ENCODE data around the gene OGDH.

The OGDH gene

GRCh38 chr7:44652535-44652934 lies 46.1 kb downstream of the OGDH start:
- Mint-ChIP-seq H3K4me1 (ENCODE audit: low read depth) (no peaks in the 10 kb centered on the region), H3K27me3 (no peaks in the 10 kb centered on the region), H3K9me3 (ENCODE audit: low read depth) (no peaks in the 10 kb centered on the region), H3K36me3 (peaks cover 24% of the 10 kb centered on the region), H3K27ac (no peak overlapping the region), H3K4me3 (no peak overlapping the region)

DNA sequence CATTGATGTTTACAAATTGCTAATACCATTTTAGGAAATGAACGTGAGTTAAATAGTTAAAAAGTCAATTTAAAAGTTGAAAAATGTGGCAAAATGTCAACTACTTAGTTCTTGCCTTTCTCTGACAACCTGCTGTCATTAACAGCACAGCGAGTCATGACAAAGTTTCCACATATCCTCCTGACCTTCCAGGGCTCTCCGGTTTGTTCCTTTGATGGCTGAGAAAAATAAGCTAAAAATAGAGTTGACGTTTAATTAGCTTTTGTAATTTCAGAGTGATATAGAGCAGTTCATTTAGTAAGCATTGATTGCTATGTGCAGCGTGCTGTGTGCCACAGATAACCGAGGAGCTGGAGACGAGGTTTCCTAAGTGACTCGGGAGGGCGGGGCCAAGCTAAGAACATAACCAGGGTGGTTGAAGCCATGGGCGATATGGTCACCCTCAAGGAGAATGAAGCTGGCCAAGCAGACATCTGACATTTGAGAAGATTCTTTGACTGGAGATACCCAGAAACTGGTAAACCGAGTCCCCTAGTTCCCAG lies 47.9 kb downstream of the OGDH start:
- Mint-ChIP-seq H3K27me3 (no peaks in the 10 kb centered on the region), H3K9me3 (ENCODE audit: low read depth) (no peaks in the 10 kb centered on the region), H3K36me3 (peaks cover 31% of the 10 kb centered on the region), H3K4me3 (no peak overlapping the region), H3K27ac (no peak overlapping the region), H3K4me1 (ENCODE audit: low read depth) (no peaks in the 10 kb centered on the region)

- H3K9me3 Mint-ChIP-seq (ENCODE audit: low read depth) = no peaks in the 10 kb centered on the region
- H3K4me1 Mint-ChIP-seq (ENCODE audit: low read depth) = no peaks in the 10 kb centered on the region
- no peaks in the 10 kb centered on the region for H3K27me3 Mint-ChIP-seq
- H3K4me3 Mint-ChIP-seq = no peak overlapping the region
- H3K36me3 Mint-ChIP-seq = peaks cover 34% of the 10 kb centered on the region
- H3K27ac Mint-ChIP-seq = no peak overlapping the region
Measured at GRCh38 chr7:44655341-44655740, 48.9 kb downstream of the OGDH start.

DNA sequence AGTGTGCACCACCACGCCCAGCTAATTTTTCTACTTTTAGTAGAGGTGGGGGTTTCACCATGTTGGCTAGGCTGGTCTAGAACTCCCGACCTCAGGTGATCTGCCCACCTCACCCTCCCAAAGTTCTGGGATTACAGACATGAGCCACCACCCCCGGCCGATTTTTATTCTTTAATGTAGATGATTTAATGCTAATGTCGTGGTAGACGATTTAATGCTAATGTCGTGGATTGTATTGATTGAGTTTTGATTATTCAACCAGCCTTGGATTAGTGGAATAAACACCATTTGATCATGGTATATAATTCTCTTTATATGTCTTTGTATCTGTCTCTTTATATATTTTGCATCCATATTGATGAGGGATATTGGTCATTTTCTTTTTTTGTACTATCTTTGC lies 52.6 kb downstream of the OGDH start:
- H3K4me3 Mint-ChIP-seq = no peak overlapping the region
- peaks cover 5% of the 10 kb centered on the region for H3K9me3 Mint-ChIP-seq (ENCODE audit: low read depth)
- H3K36me3 Mint-ChIP-seq = peaks cover 46% of the 10 kb centered on the region
- no peaks in the 10 kb centered on the region for H3K27me3 Mint-ChIP-seq
- no peaks in the 10 kb centered on the region for H3K4me1 Mint-ChIP-seq (ENCODE audit: low read depth)
- H3K27ac Mint-ChIP-seq = no peak overlapping the region

GRCh38 chr7:44661233-44661632 lies 54.8 kb downstream of the OGDH start:
- Mint-ChIP-seq H3K9me3 (ENCODE audit: low read depth) (peaks cover 5% of the 10 kb centered on the region), H3K4me3 (no peak overlapping the region), H3K27me3 (no peaks in the 10 kb centered on the region), H3K27ac (no peak overlapping the region), H3K36me3 (peaks cover 38% of the 10 kb centered on the region), H3K4me1 (ENCODE audit: low read depth) (no peaks in the 10 kb centered on the region)

- H3K4me3 Mint-ChIP-seq = no peak overlapping the region
- no peaks in the 10 kb centered on the region for H3K4me1 Mint-ChIP-seq (ENCODE audit: low read depth)
- H3K27me3 Mint-ChIP-seq = no peaks in the 10 kb centered on the region
- peaks cover 21% of the 10 kb centered on the region for H3K36me3 Mint-ChIP-seq
- peaks cover 5% of the 10 kb centered on the region for H3K9me3 Mint-ChIP-seq (ENCODE audit: low read depth)
- no peak overlapping the region for H3K27ac Mint-ChIP-seq
Measured at GRCh38 chr7:44664780-44665461, 58.5 kb downstream of the OGDH start.

DNA sequence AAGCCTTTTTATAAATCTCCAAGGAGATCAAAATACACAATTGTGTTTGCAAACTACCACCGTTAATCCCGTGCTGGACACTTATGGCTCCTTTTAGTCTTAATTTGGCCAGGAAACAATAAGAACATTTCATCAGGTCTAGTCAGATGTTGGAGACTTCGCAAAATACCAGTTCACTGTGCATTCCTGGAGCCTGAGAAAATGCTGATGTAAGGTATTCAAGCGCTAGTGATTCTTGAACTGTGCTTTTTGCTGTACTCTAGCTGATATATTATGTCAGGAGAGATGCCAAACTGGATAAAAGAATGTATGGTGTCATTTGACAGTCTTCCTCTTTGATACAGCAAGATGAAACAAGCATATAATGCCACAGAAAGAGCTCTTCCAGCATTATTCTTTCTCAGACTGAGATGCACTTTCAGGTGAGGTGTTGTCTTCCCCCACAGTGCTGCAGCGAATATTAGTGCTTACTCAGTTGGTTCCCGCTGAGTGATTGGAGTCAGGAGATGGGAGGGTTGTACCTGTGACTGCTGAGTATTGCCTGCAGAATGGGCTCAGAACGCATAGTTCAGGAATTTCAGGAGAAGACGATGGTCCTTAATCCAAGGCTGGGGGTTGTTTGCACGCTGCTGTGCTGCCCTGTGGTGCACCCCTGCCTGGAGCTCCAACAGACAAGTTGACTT lies 59.2 kb downstream of the OGDH start:
- peaks cover 5% of the 10 kb centered on the region for H3K9me3 Mint-ChIP-seq (ENCODE audit: low read depth)
- no peak overlapping the region for H3K27ac Mint-ChIP-seq
- no peaks in the 10 kb centered on the region for H3K4me1 Mint-ChIP-seq (ENCODE audit: low read depth)
- no peaks in the 10 kb centered on the region for H3K27me3 Mint-ChIP-seq
- no peak overlapping the region for H3K4me3 Mint-ChIP-seq
- peaks cover 17% of the 10 kb centered on the region for H3K36me3 Mint-ChIP-seq

DNA sequence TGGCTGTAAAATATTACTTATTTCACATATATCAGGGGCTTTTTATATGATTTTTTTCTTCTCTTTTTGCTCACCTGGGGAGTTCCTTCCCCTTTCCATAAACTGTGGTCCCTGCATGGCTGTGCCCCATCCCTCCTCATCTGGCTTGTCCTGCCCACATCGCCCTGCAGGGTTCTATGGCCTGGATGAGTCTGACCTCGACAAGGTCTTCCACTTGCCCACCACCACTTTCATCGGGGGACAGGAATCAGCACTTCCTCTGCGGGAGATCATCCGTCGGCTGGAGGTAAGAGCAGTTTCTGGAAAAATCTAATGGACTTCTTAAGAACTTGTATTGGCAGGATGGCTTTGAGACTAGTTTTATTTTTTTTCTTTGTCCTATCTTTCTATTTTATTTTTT lies 60.1 kb downstream of the OGDH start:
- H3K27me3 Mint-ChIP-seq = no peaks in the 10 kb centered on the region
- no peak overlapping the region for H3K27ac Mint-ChIP-seq
- no peaks in the 10 kb centered on the region for H3K9me3 Mint-ChIP-seq (ENCODE audit: low read depth)
- no peak overlapping the region for H3K4me3 Mint-ChIP-seq
- H3K4me1 Mint-ChIP-seq (ENCODE audit: low read depth) = no peaks in the 10 kb centered on the region
- H3K36me3 Mint-ChIP-seq = peaks cover 11% of the 10 kb centered on the region

DNA sequence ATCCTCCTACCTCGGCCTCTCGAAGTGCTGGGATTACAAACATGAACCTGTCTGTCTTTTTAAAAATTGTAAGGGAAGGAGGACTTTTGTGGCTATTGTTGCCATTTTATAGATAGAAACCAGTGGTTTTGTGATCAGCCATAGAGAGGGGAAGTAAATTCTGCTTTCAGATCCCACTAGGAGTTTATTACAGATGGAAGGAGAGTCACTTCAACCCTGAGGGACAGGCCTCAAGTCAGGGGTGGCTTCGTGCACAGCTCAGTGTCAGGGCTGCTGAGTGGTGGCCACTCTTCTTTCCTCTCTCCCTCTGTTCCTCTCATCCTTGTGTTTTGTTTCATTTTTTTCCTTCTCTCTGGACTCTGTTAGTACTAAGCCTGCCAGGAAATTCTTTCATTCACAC lies 60.8 kb downstream of the OGDH start:
- Mint-ChIP-seq H3K27me3 (no peaks in the 10 kb centered on the region), H3K4me3 (no peak overlapping the region), H3K27ac (no peak overlapping the region), H3K36me3 (peaks cover 9% of the 10 kb centered on the region), H3K4me1 (ENCODE audit: low read depth) (no peaks in the 10 kb centered on the region), H3K9me3 (ENCODE audit: low read depth) (no peaks in the 10 kb centered on the region)

DNA sequence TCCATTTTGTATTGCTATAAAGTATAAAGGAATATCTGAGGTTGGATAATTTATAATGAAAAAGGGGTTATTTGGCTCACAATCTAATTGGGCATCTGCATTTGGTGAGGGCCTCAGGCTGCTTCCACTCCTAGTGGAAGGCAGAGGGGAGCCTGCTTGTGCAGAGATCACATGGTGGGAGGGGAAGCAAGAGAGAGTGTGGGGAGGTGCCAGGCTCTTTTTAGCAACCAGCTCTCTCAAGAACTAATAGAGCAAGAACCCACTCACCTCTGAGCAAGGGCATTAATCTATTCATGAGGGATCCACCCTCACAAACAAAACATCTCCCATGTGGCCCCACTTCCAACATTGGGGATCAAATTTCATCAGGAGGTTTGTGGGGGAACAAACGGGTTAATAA lies 64.6 kb downstream of the OGDH start:
- Mint-ChIP-seq H3K4me3 (no peak overlapping the region), H3K4me1 (ENCODE audit: low read depth) (no peaks in the 10 kb centered on the region), H3K36me3 (peaks cover 3% of the 10 kb centered on the region), H3K27ac (no peak overlapping the region), H3K9me3 (ENCODE audit: low read depth) (no peaks in the 10 kb centered on the region), H3K27me3 (no peaks in the 10 kb centered on the region)

DNA sequence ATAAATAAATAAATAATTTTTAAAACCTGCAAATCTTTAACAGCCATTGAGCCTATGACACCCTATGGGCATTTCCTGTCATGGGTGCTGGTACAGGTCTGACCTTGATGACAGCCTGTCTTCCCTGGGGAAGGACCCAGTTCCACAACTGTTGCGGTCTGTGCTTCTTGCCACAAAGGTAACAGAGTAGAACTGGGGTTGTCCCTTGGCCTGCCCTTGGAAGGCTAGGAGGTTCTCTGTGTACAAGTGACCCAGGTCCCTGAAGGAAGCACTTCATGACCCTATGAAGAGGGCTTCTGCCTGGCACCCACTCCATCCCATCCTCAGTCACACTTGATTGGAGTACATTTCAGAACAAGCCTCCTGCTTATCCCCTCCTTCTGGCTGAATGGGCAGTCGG lies 66.9 kb downstream of the OGDH start:
- Mint-ChIP-seq H3K4me3 (no peak overlapping the region), H3K27ac (no peak overlapping the region), H3K27me3 (no peaks in the 10 kb centered on the region), H3K36me3 (no peaks in the 10 kb centered on the region), H3K9me3 (ENCODE audit: low read depth) (no peaks in the 10 kb centered on the region), H3K4me1 (ENCODE audit: low read depth) (no peaks in the 10 kb centered on the region)

DNA sequence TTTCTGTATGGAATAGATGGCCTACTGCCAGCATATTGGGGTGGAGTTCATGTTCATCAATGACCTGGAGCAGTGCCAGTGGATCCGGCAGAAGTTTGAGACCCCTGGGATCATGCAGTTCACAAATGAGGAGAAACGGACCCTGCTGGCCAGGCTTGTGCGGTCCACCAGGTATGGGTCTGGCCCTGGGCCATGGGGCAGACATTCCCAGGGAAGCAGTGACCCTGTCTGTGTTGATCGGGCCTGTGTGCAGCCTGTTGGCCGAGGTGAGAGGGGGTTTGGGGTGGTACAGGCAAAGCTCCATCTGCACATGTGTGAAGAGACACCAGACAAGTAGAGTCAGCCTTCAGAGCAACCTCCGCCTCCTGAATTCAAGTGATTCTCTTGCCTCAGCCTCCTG lies 67.3 kb downstream of the OGDH start:
- no peak overlapping the region for H3K4me3 Mint-ChIP-seq
- H3K27ac Mint-ChIP-seq = no peak overlapping the region
- no peaks in the 10 kb centered on the region for H3K9me3 Mint-ChIP-seq (ENCODE audit: low read depth)
- H3K27me3 Mint-ChIP-seq = no peaks in the 10 kb centered on the region
- no peaks in the 10 kb centered on the region for H3K4me1 Mint-ChIP-seq (ENCODE audit: low read depth)
- no peaks in the 10 kb centered on the region for H3K36me3 Mint-ChIP-seq

- H3K4me1 Mint-ChIP-seq (ENCODE audit: low read depth) = no peaks in the 10 kb centered on the region
- H3K9me3 Mint-ChIP-seq (ENCODE audit: low read depth) = no peaks in the 10 kb centered on the region
- peaks cover 2% of the 10 kb centered on the region for H3K36me3 Mint-ChIP-seq
- no peaks in the 10 kb centered on the region for H3K27me3 Mint-ChIP-seq
- H3K4me3 Mint-ChIP-seq = no peak overlapping the region
- no peak overlapping the region for H3K27ac Mint-ChIP-seq
Measured at GRCh38 chr7:44674381-44674780, 68.0 kb downstream of the OGDH start.

DNA sequence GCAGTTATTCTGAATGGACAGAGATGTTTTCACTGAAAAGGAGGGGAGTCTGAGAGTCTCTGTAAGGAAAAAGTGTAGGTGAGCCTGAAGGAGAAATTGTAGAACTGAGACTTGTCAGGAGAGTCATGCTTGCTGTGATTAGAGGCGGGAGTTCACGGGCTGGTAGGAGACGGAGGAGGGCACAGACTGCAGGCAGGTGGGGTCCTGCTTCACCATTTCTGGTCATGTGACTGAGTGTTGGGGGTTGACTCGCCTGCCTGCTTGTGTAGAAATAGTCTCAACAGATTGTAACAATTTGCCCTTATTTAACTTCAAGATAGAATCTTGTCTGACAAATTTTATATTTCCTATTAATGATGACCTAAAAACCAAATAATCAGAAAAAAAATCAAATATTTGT lies 70.3 kb downstream of the OGDH start:
- H3K36me3 Mint-ChIP-seq = peaks cover 2% of the 10 kb centered on the region
- H3K27me3 Mint-ChIP-seq = no peaks in the 10 kb centered on the region
- no peak overlapping the region for H3K27ac Mint-ChIP-seq
- no peaks in the 10 kb centered on the region for H3K9me3 Mint-ChIP-seq (ENCODE audit: low read depth)
- H3K4me3 Mint-ChIP-seq = no peak overlapping the region
- no peaks in the 10 kb centered on the region for H3K4me1 Mint-ChIP-seq (ENCODE audit: low read depth)

- Mint-ChIP-seq H3K4me1 (ENCODE audit: low read depth) (no peaks in the 10 kb centered on the region), H3K27me3 (no peaks in the 10 kb centered on the region), H3K9me3 (ENCODE audit: low read depth) (no peaks in the 10 kb centered on the region), H3K4me3 (no peak overlapping the region), H3K27ac (no peak overlapping the region), H3K36me3 (peaks cover 2% of the 10 kb centered on the region)
Measured at GRCh38 chr7:44678101-44678470, 71.7 kb downstream of the OGDH start.
